SW480 (cell line): ENCODE results near the gene SMPX.

Experiments
- DNase-seq: peaks from one replicate; pipeline ENCODE4 v3.0.0-alpha.2; 2016; ENCODE audit warnings: low spot score

SMPX gene

DNA sequence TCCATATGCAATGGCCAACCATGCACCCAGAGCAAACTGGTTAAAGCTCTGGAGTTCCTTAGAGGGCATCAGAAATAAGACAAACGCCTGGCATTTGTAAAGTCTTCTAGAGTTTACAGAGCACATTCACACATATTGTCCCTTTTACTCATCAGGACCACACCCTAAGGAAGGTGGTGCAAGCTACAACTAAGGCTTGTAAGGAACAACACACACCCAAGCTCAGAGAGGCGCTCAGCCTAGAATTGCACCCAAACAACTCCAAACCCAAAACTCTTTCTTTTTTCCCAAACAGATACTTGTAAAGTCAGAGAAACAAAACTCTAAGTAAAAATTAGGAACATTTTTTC lies 46.1 kb downstream of the SMPX start:
- no peak for DNase-seq

DNA sequence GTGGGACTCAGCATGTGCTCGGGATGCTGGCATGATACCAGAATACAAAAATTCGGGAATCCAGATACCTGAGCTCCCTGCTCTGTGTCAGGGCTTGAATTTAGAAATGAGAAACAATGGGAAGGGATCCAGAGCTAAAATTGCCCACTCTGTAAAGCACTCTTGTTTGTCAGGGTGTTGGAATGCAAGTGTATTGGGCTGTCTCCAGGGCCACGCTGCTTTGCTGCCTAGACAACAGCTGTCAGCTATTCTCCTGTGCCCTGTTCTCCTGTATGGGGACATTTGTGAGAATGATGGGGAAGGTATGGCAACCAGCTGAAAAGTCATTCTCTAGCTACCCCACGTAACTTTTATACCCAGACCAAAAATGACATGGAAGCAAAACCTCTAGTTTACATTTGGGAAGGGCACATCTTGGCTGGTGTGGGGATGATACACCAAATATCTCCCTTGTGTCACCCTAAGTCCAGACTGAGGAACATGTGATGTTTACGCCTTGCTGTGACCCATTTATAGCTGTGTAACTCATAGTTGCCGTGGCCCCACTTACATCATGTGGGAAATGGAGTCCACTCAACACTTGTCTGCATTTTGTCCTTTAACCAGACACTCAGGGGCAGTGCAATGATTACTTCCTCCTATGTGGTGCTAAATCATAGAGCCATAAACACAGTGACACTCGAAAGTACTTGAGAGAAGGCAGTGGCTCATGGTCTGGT lies 46.6 kb downstream of the SMPX start:
- DNase-seq: no peak

DNA sequence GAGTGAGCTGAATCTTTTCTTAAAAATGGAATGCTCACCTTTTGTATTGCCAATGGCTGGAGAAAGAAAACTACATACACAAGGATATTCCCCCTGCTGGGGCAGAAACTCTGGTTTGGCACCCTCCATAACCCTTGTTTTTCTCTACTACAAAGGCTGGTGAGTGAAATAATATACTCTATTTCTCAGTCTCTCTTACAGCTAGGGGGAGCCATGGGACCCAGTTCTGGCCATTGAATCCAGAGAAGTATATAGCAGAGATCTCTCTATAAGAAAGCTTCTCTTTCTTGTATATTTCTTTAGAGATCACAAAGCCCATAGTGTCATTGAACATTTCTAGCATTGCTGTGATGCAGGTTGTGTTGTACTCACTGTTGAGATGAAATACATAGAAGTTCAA lies 49.8 kb downstream of the SMPX start:
- DNase-seq: no peak

DNA sequence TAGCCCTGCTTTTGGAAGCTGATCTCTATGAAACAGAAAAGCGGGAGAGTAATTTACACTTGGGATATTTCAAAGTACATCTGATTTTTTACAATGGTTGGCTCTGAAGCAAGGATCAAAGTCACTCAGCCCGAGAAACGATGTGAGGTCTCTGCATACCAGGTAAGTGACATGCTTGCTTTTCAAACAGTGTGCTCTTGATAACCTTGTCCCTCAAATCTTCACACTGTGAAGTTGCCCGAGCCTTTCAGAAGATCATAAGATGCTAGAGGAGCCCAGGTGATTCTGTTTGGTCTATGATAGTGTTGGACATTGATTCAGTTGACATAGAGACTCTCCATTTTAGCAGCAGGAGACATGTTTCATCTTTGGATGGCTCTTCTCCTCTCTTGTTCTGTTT lies 52.7 kb downstream of the SMPX start:
- no peak for DNase-seq

DNA sequence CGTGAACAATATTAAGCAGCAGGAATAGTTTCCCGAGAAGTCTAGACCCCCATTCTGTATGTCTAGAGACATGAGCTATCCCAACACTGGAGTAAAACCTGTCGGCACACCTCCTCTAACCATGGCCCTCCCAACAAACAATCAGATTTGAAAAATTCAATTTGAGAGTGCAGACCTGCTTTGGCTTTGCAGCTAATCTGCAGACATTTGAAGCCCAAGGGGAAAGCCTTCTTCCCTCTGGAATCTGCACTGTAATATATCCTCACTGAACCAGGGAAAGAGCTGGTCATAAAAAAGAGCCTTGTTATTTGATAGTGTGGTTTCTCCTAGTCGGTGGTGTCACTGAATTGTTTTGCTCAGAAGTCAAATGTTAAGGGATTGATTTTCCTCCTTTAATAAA lies 55.2 kb downstream of the SMPX start:
- DNase-seq: no peak

DNA sequence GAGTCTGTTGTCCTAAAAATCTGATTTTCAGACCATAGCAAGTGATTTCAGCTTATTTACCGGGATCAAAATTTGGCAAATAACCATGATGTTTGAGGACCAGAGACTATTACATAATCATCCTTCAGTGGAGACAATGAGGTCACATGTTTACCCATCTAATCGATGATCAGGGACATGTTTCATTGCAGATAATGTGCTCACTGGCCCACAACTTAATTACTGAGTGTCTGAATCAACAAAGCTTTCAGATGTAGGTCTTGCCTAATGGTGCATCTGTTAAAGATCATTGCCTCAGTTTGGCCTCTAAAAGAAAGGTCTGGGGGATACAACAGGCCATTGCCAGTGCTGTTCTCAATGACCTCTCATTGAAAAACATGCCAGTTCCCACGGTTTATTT lies 56.9 kb downstream of the SMPX start:
- no peak for DNase-seq

DNA sequence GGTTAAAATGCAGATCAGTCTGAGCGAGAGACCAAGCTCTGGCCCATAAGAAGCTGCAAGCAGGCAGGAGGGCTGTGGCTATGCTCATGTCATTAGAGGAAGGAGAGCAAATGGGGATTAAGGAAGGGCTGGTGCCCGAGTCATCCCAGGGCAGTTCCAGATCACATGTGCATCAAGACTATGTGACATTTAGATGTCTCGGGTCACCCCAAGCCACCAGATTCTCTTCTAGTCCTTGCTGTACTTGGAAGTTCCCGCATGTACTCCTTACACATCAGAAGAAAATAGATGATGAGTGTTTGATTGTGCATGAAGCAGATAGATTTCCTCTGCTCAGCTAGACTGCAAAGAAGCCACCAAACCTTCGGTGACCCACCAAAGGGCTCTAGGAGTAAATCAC lies 57.6 kb downstream of the SMPX start:
- no peak for DNase-seq

DNA sequence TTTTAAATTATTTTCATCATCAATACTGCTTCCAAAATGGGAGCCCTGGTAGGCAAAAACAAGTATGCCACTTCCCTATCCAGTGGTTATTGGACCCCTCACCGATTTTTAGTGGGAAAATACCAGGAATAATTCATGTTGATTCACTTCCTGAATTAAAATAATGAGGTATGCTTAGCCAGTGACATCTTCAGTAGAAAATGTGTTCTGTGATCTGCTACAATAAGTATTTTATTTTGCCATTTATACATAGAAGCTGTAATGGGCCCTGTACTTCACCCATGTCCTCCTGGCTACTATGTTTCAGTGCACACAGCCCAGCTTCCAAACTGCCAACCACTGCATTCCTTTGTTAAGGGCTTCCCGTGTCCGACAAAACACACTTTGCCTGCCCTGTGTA lies 58.8 kb downstream of the SMPX start:
- DNase-seq: no peak

DNA sequence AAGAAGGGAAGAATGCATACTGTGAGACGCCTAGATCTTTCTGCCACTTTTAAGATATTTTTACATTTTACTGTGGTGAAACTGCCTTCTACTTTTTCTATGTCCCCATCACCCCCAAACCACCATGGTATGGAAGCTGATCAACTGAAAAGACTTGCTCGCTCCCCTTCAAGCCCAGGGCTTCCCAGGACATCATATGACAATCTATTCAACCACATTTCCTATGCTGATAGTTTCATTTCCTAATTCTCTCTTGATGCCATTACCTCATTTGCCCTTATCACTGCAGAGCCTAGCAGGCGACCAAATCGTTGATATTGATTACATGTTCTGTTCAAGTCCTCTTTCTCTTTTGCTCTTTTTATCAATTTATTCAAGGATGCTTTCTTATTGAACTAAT lies 59.6 kb downstream of the SMPX start:
- no peak for DNase-seq

DNA sequence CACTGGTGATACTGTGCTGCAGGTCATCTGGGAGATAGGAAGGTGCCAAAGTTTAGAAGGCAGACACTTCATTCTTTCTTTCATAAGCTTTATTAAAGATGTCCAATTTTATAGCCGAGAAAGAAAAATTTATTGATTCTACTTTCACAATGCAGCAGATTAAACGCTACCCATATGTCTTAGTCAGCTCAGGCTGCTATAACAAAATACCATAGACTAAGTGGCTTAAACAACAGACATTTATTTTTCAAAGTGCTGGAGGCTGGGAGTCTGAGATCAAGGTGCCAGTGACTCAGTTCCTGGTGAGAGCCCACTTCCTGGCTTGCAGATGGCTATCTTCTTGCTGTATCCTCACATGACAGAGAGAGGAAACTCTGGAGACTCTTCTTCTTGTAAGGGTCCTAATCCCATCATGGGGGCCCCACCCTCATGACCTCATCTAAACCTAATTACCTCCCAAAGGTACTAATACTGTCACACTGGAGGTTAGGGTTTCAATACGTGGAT lies 66.4 kb downstream of the SMPX start:
- no peak for DNase-seq

DNA sequence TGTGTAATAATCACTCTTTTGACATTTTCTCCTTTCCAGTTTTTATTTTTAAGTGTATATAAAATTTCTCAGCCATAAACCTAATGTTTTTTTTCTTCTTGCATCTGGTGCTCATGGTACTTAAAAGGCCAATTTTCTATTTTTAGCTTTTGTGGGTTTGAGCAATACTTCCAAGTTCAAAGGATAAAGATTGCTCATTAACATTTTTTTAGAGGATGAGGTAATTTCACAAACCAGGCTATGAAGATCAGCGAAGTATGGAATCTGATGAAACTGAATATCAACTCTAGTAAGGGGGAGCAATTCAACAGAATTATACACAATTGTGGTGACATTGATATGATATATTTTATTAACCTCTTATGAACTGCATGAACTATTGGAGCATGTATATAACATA lies 74.0 kb downstream of the SMPX start:
- peak; percentile 10 for DNase-seq

DNA sequence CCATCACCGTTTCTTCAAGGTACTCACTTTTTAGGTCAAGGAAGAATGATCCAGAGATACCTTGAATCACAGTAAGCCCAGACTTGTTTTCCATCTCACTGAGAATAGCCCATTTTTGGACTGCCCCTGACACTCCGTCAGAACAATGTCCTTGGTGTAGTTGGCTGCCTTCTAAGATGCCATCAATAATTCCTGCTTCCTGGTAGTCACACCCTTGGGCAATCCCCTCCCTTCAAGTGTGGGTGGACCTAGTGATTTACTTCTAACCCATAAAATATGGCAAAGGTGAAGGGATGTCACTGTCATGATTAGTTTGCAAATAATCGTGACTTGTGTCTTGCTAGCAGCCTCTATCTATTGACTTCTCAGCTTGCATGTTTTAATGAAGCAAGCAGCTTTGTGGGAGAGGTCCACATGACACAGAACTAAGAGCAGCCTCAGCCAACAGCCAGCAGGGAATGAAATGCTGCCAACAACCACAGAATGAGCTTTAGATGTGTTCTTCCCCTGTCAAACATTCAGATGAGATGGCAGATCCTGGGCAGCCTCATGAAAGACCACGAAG lies 79.8 kb downstream of the SMPX start:
- no peak for DNase-seq

DNA sequence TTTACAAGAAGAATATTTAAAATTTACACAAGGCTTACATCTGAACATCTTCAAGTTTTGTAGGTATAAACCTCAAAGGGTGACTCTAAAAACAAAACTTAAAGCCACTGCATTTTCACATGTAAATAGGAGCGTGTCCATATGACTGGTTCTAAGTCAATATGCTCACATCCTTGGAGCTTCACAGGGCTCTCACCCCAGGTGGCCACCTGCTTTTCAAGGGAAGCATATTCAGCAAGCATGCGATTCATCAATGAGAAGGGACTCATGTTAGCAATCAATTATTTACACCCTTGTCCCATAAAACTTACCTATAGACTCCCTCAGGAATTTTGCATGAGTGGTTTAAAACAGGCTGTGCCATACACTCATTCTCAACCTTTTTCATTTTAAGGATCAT lies 82.0 kb downstream of the SMPX start:
- DNase-seq: no peak

DNA sequence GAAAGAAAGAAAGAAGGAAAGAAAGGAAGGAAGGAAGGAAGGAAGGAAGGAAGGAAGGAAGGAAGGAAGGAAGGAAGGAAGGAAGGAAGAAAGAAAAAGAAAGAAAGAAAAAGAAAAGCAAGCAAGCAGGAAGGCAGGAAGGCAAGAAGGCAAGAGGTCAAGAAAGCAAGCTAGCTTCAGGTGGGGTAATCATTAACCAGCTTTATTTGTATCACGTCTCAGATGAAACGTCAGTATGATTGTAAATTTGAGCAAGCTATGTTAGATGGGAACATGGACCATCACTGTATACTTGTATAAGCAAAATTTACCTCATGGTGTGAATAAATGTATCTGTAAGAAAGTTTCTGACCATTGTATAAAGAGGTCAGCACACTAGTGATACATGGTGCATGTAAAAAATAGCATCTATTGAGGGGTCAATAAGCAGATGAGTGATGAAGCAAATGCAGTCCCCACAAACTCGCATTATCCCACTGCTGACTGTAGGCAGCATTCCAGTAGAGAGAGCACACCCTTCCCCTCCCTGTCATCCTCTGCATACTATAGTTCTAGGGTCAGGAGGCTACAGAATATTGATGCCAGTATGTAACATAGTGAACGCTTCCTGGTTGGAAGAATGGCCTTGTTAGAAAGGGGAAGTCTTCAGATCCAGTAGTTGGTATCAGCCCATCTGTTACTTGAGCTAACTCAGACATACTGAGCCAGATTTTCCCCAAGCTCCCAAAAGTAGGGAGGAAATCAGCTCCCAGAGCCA lies 83.3 kb downstream of the SMPX start:
- DNase-seq: no peak

DNA sequence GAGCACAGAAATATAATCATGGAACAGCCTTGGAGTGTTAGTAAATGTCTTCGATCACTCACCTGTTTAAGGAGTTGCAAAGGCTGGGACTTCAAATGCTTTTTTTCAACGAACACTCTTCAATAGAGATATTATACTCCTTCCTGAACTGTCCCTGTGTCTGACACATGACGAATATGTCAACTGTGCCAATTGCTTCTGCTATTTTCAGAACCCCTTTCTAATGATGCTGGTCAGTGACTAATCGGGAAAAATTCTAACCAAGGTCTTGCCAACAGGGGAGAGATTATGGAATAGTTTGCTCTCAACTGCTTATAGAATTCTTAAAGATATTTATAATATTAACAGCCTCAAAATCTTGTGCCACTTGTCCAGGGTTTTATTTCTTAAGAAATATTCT lies 91.2 kb downstream of the SMPX start:
- DNase-seq: no peak

DNA sequence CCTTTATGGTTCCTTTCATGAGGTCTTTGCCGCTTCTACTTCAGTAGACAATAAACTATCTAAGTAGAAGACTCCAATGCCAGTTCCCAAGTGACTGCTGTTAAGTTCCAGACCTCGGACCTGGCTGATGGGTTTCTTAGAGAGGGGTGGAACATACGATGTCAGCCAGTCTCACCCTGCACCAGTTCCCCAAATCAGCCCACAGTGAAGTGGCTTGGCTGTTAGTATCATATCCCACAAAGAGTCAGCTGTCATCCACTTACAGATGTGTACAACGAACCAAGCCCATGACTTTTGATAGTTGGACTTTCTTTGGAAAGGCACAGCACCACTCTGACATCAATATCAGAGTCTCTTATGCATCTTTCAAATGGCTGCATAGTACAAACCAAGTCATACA lies 91.7 kb downstream of the SMPX start:
- no peak for DNase-seq

DNA sequence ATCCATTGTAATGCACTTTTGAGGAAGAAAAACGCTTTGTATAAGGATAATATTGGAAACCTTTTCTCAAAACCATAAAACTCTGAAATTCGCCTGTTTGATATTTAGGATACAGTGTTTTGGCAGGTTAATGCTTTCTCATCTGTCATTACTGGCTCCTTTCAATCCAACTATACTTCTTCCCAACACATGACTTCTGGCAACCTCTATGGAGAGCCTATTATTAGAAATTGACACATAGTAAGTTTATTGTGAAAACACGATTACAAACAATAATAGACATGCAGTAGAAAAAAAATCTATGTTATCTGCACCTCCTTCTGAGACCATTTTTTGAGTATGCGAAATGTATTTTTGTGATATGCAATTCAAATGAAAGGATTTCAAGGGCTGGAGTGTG lies 95.2 kb downstream of the SMPX start:
- no peak for DNase-seq

DNA sequence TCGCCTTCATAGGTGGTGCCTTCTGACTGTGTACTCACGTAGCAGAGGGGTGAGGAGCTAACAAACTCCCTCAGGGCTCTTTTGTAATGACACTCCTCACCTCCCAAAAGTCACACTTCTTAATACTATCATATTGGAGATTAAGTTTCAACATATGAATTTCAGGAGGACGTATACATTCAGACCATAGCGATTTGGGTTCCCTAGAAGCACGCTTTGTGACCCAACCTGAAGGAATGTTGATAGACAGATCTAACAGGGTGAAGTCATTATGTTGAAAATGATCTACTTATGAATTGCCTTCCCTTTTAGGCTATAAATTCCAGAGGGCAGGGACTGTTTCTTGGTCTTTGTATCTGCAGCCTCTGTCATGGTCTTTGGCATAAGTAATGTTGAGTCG lies 96.6 kb downstream of the SMPX start:
- DNase-seq: no peak

DNA sequence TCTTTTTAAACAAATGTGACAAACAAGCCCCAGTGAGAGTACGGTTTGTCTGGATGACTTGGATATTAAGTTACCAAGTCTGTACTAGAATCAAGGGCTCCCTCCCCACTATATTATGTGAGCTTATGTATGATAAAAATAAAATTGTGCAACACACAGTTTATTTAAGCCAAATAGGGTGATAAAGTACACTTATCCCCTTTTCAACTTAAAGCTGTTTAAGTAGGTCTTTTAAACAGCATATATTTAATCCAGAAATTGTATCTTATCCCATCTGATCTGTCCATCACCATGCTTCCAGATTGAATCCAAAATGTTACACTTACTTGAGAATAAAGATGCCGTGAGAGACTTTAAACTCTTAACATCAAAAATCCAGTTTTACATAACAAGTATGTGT lies 97.8 kb downstream of the SMPX start:
- no peak for DNase-seq

DNA sequence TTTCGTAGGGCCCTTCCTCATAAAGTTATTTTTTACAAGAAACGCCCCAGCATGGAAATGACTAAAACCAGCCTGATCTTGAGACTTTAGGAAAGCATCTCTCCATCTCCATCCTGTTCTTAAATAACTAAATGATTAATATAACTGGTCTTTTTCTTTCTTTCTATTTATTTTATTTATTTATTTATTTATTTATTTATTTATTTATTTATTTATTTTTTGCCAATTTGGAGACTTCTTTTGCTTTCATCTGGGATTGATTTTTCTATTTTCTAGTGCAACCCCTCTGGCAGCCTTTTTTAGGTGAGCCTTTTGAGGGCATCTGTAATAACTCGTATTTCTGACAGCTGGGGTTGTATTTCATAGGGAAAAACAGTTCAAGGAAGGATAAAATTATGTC lies 98.6 kb downstream of the SMPX start:
- DNase-seq: no peak

DNA sequence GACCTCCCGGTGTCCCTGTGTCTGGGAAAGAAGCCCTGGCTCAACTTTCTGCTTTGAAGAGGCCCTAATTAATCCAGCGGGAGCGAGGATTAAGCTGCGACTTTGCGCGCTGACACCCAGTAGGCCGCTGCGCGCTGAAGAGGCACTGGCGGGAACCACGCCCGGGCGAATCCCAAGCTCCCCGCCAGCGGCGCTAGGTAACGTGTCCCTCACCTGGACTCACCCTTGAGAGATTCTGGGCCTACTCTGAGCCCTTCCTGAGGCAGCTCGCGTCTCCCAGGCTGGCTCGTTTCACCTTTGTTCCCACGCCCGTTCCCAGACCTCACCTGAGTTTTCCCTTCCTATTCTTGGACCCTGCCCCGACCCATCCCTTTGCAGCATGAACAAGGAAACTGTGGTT lies 99.2 kb downstream of the SMPX start:
- no peak for DNase-seq

DNA sequence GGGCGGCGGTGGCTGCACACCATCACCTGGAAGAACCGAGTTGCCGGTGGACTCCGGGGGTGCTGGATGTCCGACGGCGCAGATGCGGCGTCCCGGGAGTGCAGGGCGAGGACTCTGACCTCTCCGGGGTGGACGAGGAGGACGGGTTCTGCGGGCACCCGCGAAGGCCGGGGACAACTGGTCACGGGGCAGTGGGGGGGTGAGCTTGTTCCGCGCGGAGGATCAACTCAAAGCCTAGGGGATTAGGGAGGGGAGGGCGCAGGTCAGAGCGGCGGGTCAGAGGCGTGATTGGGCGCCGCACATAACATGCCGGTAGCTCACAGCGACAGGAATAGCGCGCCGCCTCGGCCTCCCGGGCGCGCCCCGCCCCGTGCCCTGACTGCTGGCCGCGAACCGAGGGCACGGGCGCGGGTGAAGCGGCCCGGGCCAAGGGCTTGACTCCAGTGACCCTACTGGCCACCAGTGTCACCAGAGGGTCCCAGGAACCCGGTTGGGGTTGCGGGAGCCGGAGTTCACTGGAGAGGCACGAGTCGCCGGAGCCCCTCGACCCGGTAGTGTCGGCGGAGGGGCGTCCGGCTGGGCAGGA lies 99.7 kb downstream of the SMPX start, which contains the start of gene KLHL34:
TSS of gene KLHL34 (minus strand) at position 179 of the 586 bp plus-strand sequence. CDS start 542 bp downstream, outside the sequence.
- no peak for DNase-seq
